DND-41 (cell line): Measurements from ENCODE around the gene TMEM259.
A peak's percentile ranks its signal among the peaks of the same experiment; 100 is the strongest.
"Not testable (repeated sequence)": the region's sequence is repeated elsewhere in the genome, so short reads cannot be mapped to it uniquely, and the experiment has no call there.

ENCODE experiments used
- ATAC-seq: fragments of 200-7000 bp; cut with Tn5 transposase; 3 replicates; pipeline ENCODE4 v1.9.1; 2021; ENCODE audit warnings: low read depth; ENCODE audit not compliant: insufficient read depth
- DNase-seq: peaks from one replicate; pipeline ENCODE4 v3.0.0-alpha.2; 2020
- H2AFZ ChIP-seq: 2 replicates; pipeline ENCODE4 v1.6.0; 2012; ENCODE audit warnings: low read depth, low read length
- H3K27ac ChIP-seq: 2 replicates; pipeline ENCODE4 v1.5.1; 2012; ENCODE audit warnings: low read length, inconsistent platforms
- H3K27me3 ChIP-seq: fragments of 200-600 bp; sonication (generic); 2 replicates; pipeline ENCODE4 v1.6.0; 2012; ENCODE audit warnings: low read length, mild to moderate bottlenecking, inconsistent platforms; ENCODE audit not compliant: insufficient read depth, poor library complexity
- H3K36me3 ChIP-seq: 2 replicates; pipeline ENCODE4 v1.5.1; 2012; ENCODE audit warnings: low read length, inconsistent platforms; ENCODE audit not compliant: insufficient read depth
- H3K4me1 ChIP-seq: 2 replicates; pipeline ENCODE4 v1.5.1; 2012; ENCODE audit warnings: mild to moderate bottlenecking, low read length; ENCODE audit not compliant: insufficient read depth
- H3K4me2 ChIP-seq: 2 replicates; pipeline ENCODE4 v1.6.0; 2012; ENCODE audit warnings: mild to moderate bottlenecking, moderate library complexity, low read length, inconsistent platforms; ENCODE audit not compliant: insufficient read depth
- H3K4me3 ChIP-seq, 2 experiments: fragments of 200-600 bp in 1 of 2; shearing (Covaris generic) in 1 of 2; 2 replicates each; pipeline ENCODE4 v1.5.1; 2012 to 2016; ENCODE audit warnings: inconsistent platforms in 2 of 2, low read length in 2 of 2, mild to moderate bottlenecking in 2 of 2, low read depth in 1 of 2, moderate library complexity in 1 of 2
- H3K79me2 ChIP-seq: 2 replicates; pipeline ENCODE4 v1.6.0; 2012; ENCODE audit warnings: low read length, inconsistent platforms; ENCODE audit not compliant: insufficient read depth
- H3K9ac ChIP-seq: 2 replicates; pipeline ENCODE4 v1.6.0; 2012; ENCODE audit warnings: low read depth, mild to moderate bottlenecking, inconsistent platforms, low read length, moderate library complexity
- H3K9me3 ChIP-seq: 2 replicates; pipeline ENCODE4 v1.5.1; 2012; ENCODE audit warnings: low read length, moderate library complexity, mild to moderate bottlenecking, inconsistent platforms; ENCODE audit not compliant: insufficient read depth, severe bottlenecking
- H4K20me1 ChIP-seq: 2 replicates; pipeline ENCODE4 v1.6.0; 2012; ENCODE audit warnings: low read length; ENCODE audit not compliant: insufficient read depth
- CTCF ChIP-seq: IDR thresholded peaks from 2 replicates; pipeline ENCODE4 v1.5.1; 2012; ENCODE audit warnings: borderline replicate concordance, low read length, moderate library complexity, mild to moderate bottlenecking; ENCODE audit not compliant: poor library complexity, severe bottlenecking; ENCODE audit errors: extremely low read depth
- EZH2 ChIP-seq: IDR thresholded peaks from 3 replicates; pipeline ENCODE4 v1.6.1; 2012; ENCODE audit warnings: borderline replicate concordance, low read depth, mild to moderate bottlenecking, moderate library complexity, low read length, inconsistent platforms; ENCODE audit not compliant: severe bottlenecking

Gene TMEM259

GRCh38 chr19:1027650-1028061, 6.7 kb upstream of the TMEM259 start:
- H3K9me3 ChIP-seq = no peaks in the 10 kb centered on the region
- peaks cover 25% of the 10 kb centered on the region for H3K27me3 ChIP-seq
- no peak for DNase-seq
- peak overlapping the region in 1 of 2 experiments; percentile 43; a peak in 1 of 4 replicates for H3K4me3 ChIP-seq
- H2AFZ ChIP-seq = no peak overlapping the region
- H3K4me2 ChIP-seq = peak overlapping the region; percentile 73; the same call in 1 of the 2 replicates
- no peak for TF ChIP-seq CTCF
- no peak for TF ChIP-seq EZH2
- no peak overlapping the region; the same call in 1 of the 2 replicates for H3K9ac ChIP-seq
- ATAC-seq = peak; percentile 16
- H4K20me1 ChIP-seq = no peaks in the 10 kb centered on the region
- H3K36me3 ChIP-seq = no peaks in the 10 kb centered on the region
- H3K27ac ChIP-seq = no peak overlapping the region
- H3K79me2 ChIP-seq = no peaks in the 10 kb centered on the region
- H3K4me1 ChIP-seq = peaks cover 36% of the 10 kb centered on the region

DNA sequence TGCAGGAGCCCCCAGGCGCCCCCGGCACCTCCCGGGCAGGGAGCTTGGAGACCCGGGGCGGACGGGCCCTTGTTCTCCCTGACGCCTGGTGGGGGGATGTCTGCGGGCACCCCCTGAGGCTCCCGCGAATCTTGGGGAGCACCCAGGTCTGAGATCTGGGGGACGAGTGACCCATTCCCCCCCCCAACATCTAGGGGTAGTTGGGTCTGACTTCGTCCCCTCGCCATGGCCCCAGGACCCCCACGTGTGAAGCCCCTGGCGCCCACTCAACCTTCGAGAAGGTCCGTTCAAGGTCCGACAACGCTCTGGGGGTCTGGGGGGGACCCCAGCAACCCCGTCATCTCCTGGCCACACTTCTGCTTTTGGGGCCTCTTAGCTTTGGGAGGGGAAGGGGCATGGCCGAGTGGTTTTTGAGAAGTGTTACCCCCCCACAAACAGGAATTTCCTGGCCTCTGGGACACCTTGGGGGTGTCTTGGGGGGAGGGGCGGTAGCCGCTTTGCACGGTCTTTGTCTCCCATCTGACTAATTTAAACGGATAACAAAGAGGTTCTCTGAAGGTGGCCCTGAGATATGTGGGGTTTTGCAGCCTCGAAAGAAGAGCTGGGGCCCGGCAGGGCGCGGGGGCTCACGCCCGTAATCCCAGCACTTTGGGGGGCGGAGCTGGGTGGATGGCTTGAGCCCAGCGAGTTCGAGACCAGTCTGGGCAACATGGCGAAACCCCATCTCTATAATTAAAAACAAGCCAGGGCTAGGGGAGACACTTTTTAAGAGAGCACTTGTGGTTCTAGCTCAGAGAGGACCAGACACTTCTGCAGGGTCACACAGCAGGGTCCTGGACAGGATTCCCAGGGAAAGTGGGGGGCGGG, 6.1 kb upstream of the TMEM259 start:
- Histone ChIP-seq H4K20me1 (no peaks in the 10 kb centered on the region), H2AFZ (no peak overlapping the region), H3K9me3 (no peaks in the 10 kb centered on the region), H3K9ac (peak overlapping the region; percentile 34; the same call in 1 of the 2 replicates), H3K27ac (no peak overlapping the region), H3K36me3 (no peaks in the 10 kb centered on the region), H3K4me3 (peak overlapping the region in 1 of 2 experiments; percentile 43; a peak in 2 of 4 replicates), H3K4me2 (peak overlapping the region; percentile 73), H3K27me3 (peaks cover 25% of the 10 kb centered on the region), H3K4me1 (peaks cover 36% of the 10 kb centered on the region), H3K79me2 (no peaks in the 10 kb centered on the region)
- DNase-seq = no peak
- ATAC-seq = no peak
- no peak for TF ChIP-seq CTCF
- TF ChIP-seq EZH2 = no peak

DNA sequence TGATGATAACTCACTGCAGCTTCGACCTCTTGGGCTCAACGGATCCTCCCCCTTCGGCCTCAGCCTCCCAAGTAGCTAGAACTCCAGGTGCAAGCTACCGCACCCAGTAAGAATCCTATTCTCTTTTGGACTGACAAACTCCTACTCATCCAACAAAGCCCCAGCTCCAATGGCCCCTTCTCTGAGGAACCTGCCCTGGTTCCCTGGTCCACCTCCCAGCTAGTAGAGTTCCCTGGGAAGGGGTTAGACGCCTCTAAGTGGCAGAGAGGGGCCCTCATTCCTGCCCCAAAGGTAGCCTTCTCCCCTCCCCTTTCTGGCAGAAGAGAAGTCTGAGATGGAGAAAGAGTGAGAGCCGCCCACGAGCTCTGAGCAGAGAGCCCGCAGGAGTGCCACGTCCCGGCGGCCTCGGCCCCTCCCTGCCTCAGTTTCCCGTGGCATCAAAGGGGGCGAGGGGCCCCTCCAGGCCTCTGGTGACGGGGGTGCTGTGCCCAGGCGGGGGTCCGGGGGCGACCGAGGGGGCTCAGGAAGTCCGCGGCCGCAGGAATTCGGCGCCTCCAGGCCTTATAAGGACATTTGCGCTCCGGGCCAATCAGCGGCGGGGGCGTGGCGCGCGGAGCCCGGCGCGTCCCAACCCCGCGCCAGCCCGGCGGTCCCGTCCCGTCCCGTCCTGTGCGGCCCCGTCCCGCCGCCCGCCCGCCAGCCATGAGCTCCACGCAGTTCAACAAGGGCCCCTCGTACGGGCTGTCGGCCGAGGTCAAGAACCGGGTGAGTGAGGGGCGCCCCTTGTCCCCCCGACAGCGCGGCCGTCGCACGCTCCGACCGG, 5.2 kb upstream of the TMEM259 start, which contains the start of gene CNN2:
TSS of gene CNN2 (plus strand) at position 649 of the 823 bp plus-strand sequence. CDS start at position 703, 54 bp downstream.
- Histone ChIP-seq H4K20me1 (no peaks in the 10 kb centered on the region), H3K27me3 (peaks cover 25% of the 10 kb centered on the region), H3K4me2 (peak within 1 kb of the TSS; percentile 73), H3K36me3 (no peaks in the 10 kb centered on the region), H3K79me2 (no peaks in the 10 kb centered on the region), H3K9ac (peak within 1 kb of the TSS; percentile 34; the same call in 1 of the 2 replicates), H3K4me1 (peaks cover 42% of the 10 kb centered on the region), H2AFZ (no peak within 1 kb of the TSS; the same call in 1 of the 2 replicates), H3K27ac (no peak within 1 kb of the TSS), H3K9me3 (no peaks in the 10 kb centered on the region), H3K4me3 (peak within 1 kb of the TSS in 1 of 2 experiments; percentile 43; a peak in 2 of 4 replicates)
- ATAC-seq = peak; percentile 57
- DNase-seq = peak; percentile 45
- TF ChIP-seq CTCF (no peak), EZH2 (no peak)

DNA sequence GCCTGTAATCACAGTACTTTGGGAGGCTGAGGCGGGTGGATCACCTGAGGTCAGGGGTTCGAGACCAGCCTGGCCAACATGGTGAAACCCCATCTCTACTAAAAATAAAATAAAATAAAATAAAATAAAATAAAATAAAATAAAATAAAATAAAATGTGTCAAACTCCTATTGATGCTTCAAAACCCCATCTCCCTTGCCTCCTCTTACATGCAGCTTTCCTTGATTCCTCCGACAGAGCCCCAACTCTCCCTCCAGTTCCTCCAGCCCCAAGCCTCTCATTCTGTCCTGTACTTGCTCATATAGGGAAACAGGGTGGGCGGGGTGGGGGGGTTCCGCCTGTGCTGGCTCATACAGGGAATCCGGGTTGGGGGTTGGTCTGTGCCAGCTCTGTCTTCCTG, 4.2 kb upstream of the TMEM259 start:
- H3K36me3 ChIP-seq, H3K9ac ChIP-seq, H3K27ac ChIP-seq, H3K4me3 ChIP-seq, H3K79me2 ChIP-seq, H3K4me2 ChIP-seq, DNase-seq, ATAC-seq, H3K9me3 ChIP-seq, H4K20me1 ChIP-seq, H2AFZ ChIP-seq: not testable (repeated sequence)
- peaks cover 43% of the 10 kb centered on the region for H3K4me1 ChIP-seq
- peaks cover 25% of the 10 kb centered on the region for H3K27me3 ChIP-seq

GRCh38 chr19:1023883-1024188, 2.9 kb upstream of the TMEM259 start:
- H3K4me3 ChIP-seq, H3K9ac ChIP-seq, DNase-seq, H3K4me2 ChIP-seq, H2AFZ ChIP-seq, H3K9me3 ChIP-seq, ATAC-seq, H3K27ac ChIP-seq: not testable (repeated sequence)
- Histone ChIP-seq H3K36me3 (peaks cover 20% of the 10 kb centered on the region; the same call in 1 of the 2 replicates), H3K27me3 (peaks cover 25% of the 10 kb centered on the region), H3K4me1 (peaks cover 48% of the 10 kb centered on the region), H3K79me2 (peaks cover 21% of the 10 kb centered on the region), H4K20me1 (peaks cover 19% of the 10 kb centered on the region)
